ENCODE results near the gene KRT85. TPM values are rescaled to one million over a fixed set of nuclear protein-coding genes. Genes with fewer than 3 reads are reported as not detected.
"Not testable (repeated sequence)": the region's sequence is repeated elsewhere in the genome, so short reads cannot be mapped to it uniquely, and the experiment has no call there.

KRT85 gene
- total RNA-seq, 1 donor from 2014 or later: not detected

GRCh38 chr12:52413202-52413601 is 45.9 kb upstream of the KRT85 start:
- H3K27me3 Mint-ChIP-seq (ENCODE audit: low read depth): peaks cover 14% of the 10 kb centered on the region
- TF ChIP-seq CTCF (IDR thresholded peaks at IDR 0.05; ENCODE audit: unreplicated experiment): no peak
- no peak overlapping the region for H3K27ac Mint-ChIP-seq
- DNase-seq (ENCODE audit: low spot score in 2 of 2, unreplicated experiment in 2 of 2): no peak
- H3K4me3 Mint-ChIP-seq: no peak overlapping the region
- no peaks in the 10 kb centered on the region for H3K9me3 Mint-ChIP-seq
- H3K4me1 Mint-ChIP-seq: peaks cover 5% of the 10 kb centered on the region
- H3K36me3 Mint-ChIP-seq: no peaks in the 10 kb centered on the region

GRCh38 chr12:52411815-52412214 is 44.5 kb upstream of the KRT85 start:
- no peaks in the 10 kb centered on the region for H3K9me3 Mint-ChIP-seq
- DNase-seq (ENCODE audit: low spot score in 2 of 2, unreplicated experiment in 2 of 2): no peak
- H3K27ac Mint-ChIP-seq: no peak overlapping the region
- TF ChIP-seq CTCF (IDR thresholded peaks at IDR 0.05; ENCODE audit: unreplicated experiment): no peak
- H3K4me1 Mint-ChIP-seq: peaks cover 5% of the 10 kb centered on the region
- H3K27me3 Mint-ChIP-seq (ENCODE audit: low read depth): peaks cover 14% of the 10 kb centered on the region
- H3K36me3 Mint-ChIP-seq: no peaks in the 10 kb centered on the region
- H3K4me3 Mint-ChIP-seq: no peak overlapping the region

GRCh38 chr12:52410589-52411248 is 43.4 kb upstream of the KRT85 start:
- H3K36me3 Mint-ChIP-seq; DNase-seq (ENCODE audit: low spot score in 2 of 2, unreplicated experiment in 2 of 2); H3K4me3 Mint-ChIP-seq; H3K4me1 Mint-ChIP-seq; H3K27ac Mint-ChIP-seq; H3K9me3 Mint-ChIP-seq: not testable (repeated sequence)
- peaks cover 14% of the 10 kb centered on the region for H3K27me3 Mint-ChIP-seq (ENCODE audit: low read depth)

- Mint-ChIP-seq H3K36me3 (no peaks in the 10 kb centered on the region), H3K4me1 (no peaks in the 10 kb centered on the region), H3K4me3 (no peak overlapping the region), H3K27ac (no peak overlapping the region), H3K9me3 (no peaks in the 10 kb centered on the region), H3K27me3 (ENCODE audit: low read depth) (peaks cover 4% of the 10 kb centered on the region)
- TF ChIP-seq CTCF (IDR thresholded peaks at IDR 0.05; ENCODE audit: unreplicated experiment): no peak
- DNase-seq (ENCODE audit: low spot score in 2 of 2, unreplicated experiment in 2 of 2): no peak
Measured at GRCh38 chr12:52407918-52408317, 40.6 kb upstream of the KRT85 start.

GRCh38 chr12:52405922-52406385 is 38.7 kb upstream of the KRT85 start, which contains the start of gene KRT82:
Gene KRT82 (minus strand): TSS chr12:52406335. CDS start chr12:52406277, 58 bp downstream.
- Mint-ChIP-seq H3K27me3 (ENCODE audit: low read depth) (peaks cover 4% of the 10 kb centered on the region), H3K36me3 (no peaks in the 10 kb centered on the region), H3K27ac (no peak within 1 kb of the TSS), H3K4me3 (no peak within 1 kb of the TSS), H3K9me3 (no peaks in the 10 kb centered on the region), H3K4me1 (no peaks in the 10 kb centered on the region)
- TF ChIP-seq CTCF (IDR thresholded peaks at IDR 0.05; ENCODE audit: unreplicated experiment): no peak
- DNase-seq (ENCODE audit: low spot score in 2 of 2, unreplicated experiment in 2 of 2): no peak

- Mint-ChIP-seq H3K27me3 (ENCODE audit: low read depth) (peaks cover 4% of the 10 kb centered on the region), H3K36me3 (no peaks in the 10 kb centered on the region), H3K9me3 (no peaks in the 10 kb centered on the region), H3K27ac (no peak overlapping the region), H3K4me3 (no peak overlapping the region), H3K4me1 (no peaks in the 10 kb centered on the region)
- no peak for DNase-seq (ENCODE audit: low spot score in 2 of 2, unreplicated experiment in 2 of 2)
- TF ChIP-seq CTCF (IDR thresholded peaks at IDR 0.05; ENCODE audit: unreplicated experiment): no peak
Measured at GRCh38 chr12:52404951-52405350, 37.7 kb upstream of the KRT85 start.
